ENCODE measurements around the gene DOCK3.

GRCh38 chr3:50662408-50662807 lies 12.3 kb upstream of the DOCK3 start:
- TF ChIP-seq CTCF (IDR thresholded peaks at IDR 0.05; ENCODE audit: low read depth, low read length, poor library complexity, severe bottlenecking) (no peak), EZH2phosphoT487 (IDR thresholded peaks at IDR 0.05; ENCODE audit: borderline replicate concordance, low read length) (no peak)

All from DOHH2 (cell line).